NT2/D1 (cell line): ENCODE data around the gene TCERG1L.

Source experiments
- SUZ12 ChIP-seq: IDR thresholded peaks from 2 replicates; pipeline ENCODE4 v1.6.1; 2011; ENCODE audit not compliant: insufficient read length, insufficient read depth; ENCODE audit errors: extremely low read depth
- YY1 ChIP-seq: IDR thresholded peaks from 2 replicates; pipeline ENCODE4 v1.6.1; 2011; ENCODE audit not compliant: insufficient read length, insufficient read depth
- ZNF274 ChIP-seq: IDR thresholded peaks from 2 replicates; pipeline ENCODE4 v1.6.1; 2011; ENCODE audit warnings: mild to moderate bottlenecking, low read depth, low read length

DNA sequence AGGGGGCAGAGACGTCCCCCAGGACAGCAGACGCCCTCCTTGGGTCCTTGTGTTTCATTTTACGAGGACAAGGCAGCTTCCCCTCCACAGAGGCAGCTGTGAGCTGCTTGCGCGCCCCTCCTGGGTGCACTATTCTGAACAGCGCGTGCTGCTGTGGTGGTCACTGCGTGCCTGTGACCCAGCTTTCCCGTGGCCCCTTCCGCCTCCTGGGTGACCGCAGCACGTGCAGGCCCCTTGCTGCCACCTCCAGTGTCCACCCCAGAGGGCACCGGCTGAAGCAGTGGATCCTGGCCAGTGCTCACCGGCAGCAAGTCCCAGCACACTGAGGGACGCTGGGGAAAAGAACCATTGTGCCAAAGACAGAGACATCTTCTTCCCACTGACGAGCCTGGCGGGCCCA lies 81.4 kb downstream of the TCERG1L start:
- TF ChIP-seq SUZ12: no peak
- no peak for TF ChIP-seq YY1
- no peak for TF ChIP-seq ZNF274
